Measurements from ENCODE around the gene PILRA. TPM values are rescaled to one million over a fixed set of nuclear protein-coding genes. Genes with fewer than 3 reads are reported as not detected.

The PILRA gene
- polyA plus RNA-seq, 1 of the 3 experiments (the other 2 are of a cell fraction) = 0.89 TPM

DNA sequence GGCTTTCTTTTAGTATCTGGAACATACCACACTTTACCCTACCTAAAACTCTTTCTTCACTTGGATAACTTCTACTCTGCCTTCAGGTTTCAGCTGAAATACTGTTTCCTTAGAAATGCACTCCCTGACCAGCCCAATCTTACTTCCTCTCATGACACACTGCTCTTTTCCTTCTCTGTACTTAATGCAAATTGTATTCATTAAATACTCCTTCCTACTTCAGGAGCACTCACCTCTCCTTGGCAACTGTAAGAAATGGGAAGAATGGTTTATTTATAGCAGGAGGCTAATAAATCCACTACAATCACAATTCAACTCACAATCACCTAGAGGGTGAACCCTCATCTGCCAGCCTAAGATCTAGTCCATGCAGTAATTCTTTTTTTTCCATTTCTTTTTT lies 40.1 kb downstream of the PILRA start:
- POLR2A ChIA-PET = no interaction called here
- H3K27ac ChIP-seq (ENCODE audit: low read depth in 2 of 2, low read length in 1 of 2) = no peak overlapping the region

DNA sequence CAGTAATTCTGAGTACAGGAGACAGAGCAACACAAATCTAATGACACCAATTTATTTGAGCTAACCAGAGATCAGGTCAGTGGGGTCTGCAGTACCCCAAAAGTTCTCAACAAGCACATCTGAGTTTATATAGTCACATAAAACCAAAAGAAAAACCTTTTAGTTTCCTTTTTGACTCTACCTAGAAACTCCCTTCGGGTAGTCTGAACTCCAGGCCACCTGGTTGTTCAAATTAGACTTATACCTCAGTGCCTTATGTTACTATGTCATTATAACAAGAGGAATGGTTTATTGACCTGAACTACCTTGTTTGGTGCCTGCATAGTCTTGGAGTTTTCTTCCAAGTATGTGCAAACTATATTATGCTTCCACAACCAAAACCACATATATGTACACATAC lies 40.6 kb downstream of the PILRA start:
- Histone ChIP-seq H2AFZ (ENCODE audit: low read depth) (no peak overlapping the region), H4K20me1 (ENCODE audit: insufficient read depth) (no peaks in the 10 kb centered on the region), H3K9me3 (no peaks in the 10 kb centered on the region), H3K27me3 (ENCODE audit: insufficient read depth) (no peaks in the 10 kb centered on the region), H3K9ac (no peak overlapping the region), H3K79me2 (ENCODE audit: insufficient read depth) (no peaks in the 10 kb centered on the region), H3K36me3 (replicated peaks in 1 of 2; ENCODE audit: control insufficient read depth in 1 of 2, insufficient read depth in 2 of 2, low read length in 1 of 2) (no peaks in the 10 kb centered on the region), H3K4me2 (no peak overlapping the region), H3K4me3 (ENCODE audit: low read depth in 2 of 2, low read length in 1 of 2) (no peak overlapping the region), H3K4me1 (ENCODE audit: control insufficient read depth in 1 of 2, insufficient read depth in 2 of 2, low read depth in 1 of 2, low read length in 1 of 2) (no peaks in the 10 kb centered on the region), H3F3A (replicated peaks; ENCODE audit: insufficient read depth) (no peaks in the 10 kb centered on the region), H3K9me2 (no peaks in the 10 kb centered on the region), H3K27ac (ENCODE audit: low read depth in 2 of 2, low read length in 1 of 2) (no peak overlapping the region)
- DNase-seq = no peak
- CTCF ChIA-PET = no interaction called here
- POLR2A ChIA-PET = no interaction called here
- WGBS (ENCODE audit: low lambda C conversion rate) = 63% methylated on average over 1 of the region's 1 CpG
- TF ChIP-seq GABPA (IDR thresholded peaks at IDR 0.05; ENCODE audit: low read depth) (no peak), EZH2phosphoT487 (IDR thresholded peaks at IDR 0.05; ENCODE audit: borderline replicate concordance, low read depth) (no peak), TAF1 (IDR thresholded peaks at IDR 0.05; ENCODE audit: borderline replicate concordance, low read depth, low read length) (no peak), JUND (IDR thresholded peaks at IDR 0.05) (no peak), FOXJ3 (CRISPR knock-in tag; IDR thresholded peaks at IDR 0.05) (no peak), MEF2A (IDR thresholded peaks at IDR 0.05; ENCODE audit: borderline replicate concordance, low read depth) (no peak), TEAD4 (IDR thresholded peaks at IDR 0.05; ENCODE audit: borderline replicate concordance, insufficient read depth) (no peak), RFX5 (IDR thresholded peaks at IDR 0.05; ENCODE audit: low read length) (no peak), MXI1 (IDR thresholded peaks at IDR 0.05; ENCODE audit: low read depth, low read length) (no peak)
- TF ChIP-seq, protein P1, sequence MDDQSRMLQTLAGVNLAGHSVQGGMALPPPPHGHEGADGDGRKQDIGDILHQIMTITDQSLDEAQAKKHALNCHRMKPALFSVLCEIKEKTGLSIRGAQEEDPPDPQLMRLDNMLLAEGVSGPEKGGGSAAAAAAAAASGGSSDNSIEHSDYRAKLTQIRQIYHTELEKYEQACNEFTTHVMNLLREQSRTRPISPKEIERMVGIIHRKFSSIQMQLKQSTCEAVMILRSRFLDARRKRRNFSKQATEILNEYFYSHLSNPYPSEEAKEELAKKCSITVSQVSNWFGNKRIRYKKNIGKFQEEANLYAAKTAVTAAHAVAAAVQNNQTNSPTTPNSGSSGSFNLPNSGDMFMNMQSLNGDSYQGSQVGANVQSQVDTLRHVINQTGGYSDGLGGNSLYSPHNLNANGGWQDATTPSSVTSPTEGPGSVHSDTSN (IDR thresholded peaks at IDR 0.05) = no peak
- TF ChIP-seq, protein P2, sequence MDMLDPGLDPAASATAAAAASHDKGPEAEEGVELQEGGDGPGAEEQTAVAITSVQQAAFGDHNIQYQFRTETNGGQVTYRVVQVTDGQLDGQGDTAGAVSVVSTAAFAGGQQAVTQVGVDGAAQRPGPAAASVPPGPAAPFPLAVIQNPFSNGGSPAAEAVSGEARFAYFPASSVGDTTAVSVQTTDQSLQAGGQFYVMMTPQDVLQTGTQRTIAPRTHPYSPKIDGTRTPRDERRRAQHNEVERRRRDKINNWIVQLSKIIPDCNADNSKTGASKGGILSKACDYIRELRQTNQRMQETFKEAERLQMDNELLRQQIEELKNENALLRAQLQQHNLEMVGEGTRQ (IDR thresholded peaks at IDR 0.05; ENCODE audit: borderline replicate concordance, low read depth, low read length) = no peak
- TF ChIP-seq, protein P3, sequence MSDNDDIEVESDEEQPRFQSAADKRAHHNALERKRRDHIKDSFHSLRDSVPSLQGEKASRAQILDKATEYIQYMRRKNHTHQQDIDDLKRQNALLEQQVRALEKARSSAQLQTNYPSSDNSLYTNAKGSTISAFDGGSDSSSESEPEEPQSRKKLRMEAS (IDR thresholded peaks at IDR 0.05; ENCODE audit: low read depth) = no peak
- TF ChIP-seq, protein P4, sequence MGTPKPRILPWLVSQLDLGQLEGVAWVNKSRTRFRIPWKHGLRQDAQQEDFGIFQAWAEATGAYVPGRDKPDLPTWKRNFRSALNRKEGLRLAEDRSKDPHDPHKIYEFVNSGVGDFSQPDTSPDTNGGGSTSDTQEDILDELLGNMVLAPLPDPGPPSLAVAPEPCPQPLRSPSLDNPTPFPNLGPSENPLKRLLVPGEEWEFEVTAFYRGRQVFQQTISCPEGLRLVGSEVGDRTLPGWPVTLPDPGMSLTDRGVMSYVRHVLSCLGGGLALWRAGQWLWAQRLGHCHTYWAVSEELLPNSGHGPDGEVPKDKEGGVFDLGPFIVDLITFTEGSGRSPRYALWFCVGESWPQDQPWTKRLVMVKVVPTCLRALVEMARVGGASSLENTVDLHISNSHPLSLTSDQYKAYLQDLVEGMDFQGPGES (IDR thresholded peaks at IDR 0.05; ENCODE audit: low read depth, low read length) = no peak
- TF ChIP-seq, protein P5, sequence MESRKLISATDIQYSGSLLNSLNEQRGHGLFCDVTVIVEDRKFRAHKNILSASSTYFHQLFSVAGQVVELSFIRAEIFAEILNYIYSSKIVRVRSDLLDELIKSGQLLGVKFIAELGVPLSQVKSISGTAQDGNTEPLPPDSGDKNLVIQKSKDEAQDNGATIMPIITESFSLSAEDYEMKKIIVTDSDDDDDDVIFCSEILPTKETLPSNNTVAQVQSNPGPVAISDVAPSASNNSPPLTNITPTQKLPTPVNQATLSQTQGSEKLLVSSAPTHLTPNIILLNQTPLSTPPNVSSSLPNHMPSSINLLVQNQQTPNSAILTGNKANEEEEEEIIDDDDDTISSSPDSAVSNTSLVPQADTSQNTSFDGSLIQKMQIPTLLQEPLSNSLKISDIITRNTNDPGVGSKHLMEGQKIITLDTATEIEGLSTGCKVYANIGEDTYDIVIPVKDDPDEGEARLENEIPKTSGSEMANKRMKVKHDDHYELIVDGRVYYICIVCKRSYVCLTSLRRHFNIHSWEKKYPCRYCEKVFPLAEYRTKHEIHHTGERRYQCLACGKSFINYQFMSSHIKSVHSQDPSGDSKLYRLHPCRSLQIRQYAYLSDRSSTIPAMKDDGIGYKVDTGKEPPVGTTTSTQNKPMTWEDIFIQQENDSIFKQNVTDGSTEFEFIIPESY (IDR thresholded peaks at IDR 0.05; ENCODE audit: borderline replicate concordance, low read depth) = no peak
- TF ChIP-seq, protein P6, sequence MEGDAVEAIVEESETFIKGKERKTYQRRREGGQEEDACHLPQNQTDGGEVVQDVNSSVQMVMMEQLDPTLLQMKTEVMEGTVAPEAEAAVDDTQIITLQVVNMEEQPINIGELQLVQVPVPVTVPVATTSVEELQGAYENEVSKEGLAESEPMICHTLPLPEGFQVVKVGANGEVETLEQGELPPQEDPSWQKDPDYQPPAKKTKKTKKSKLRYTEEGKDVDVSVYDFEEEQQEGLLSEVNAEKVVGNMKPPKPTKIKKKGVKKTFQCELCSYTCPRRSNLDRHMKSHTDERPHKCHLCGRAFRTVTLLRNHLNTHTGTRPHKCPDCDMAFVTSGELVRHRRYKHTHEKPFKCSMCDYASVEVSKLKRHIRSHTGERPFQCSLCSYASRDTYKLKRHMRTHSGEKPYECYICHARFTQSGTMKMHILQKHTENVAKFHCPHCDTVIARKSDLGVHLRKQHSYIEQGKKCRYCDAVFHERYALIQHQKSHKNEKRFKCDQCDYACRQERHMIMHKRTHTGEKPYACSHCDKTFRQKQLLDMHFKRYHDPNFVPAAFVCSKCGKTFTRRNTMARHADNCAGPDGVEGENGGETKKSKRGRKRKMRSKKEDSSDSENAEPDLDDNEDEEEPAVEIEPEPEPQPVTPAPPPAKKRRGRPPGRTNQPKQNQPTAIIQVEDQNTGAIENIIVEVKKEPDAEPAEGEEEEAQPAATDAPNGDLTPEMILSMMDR (IDR thresholded peaks at IDR 0.05) = no peak
- TF ChIP-seq, protein P7, sequence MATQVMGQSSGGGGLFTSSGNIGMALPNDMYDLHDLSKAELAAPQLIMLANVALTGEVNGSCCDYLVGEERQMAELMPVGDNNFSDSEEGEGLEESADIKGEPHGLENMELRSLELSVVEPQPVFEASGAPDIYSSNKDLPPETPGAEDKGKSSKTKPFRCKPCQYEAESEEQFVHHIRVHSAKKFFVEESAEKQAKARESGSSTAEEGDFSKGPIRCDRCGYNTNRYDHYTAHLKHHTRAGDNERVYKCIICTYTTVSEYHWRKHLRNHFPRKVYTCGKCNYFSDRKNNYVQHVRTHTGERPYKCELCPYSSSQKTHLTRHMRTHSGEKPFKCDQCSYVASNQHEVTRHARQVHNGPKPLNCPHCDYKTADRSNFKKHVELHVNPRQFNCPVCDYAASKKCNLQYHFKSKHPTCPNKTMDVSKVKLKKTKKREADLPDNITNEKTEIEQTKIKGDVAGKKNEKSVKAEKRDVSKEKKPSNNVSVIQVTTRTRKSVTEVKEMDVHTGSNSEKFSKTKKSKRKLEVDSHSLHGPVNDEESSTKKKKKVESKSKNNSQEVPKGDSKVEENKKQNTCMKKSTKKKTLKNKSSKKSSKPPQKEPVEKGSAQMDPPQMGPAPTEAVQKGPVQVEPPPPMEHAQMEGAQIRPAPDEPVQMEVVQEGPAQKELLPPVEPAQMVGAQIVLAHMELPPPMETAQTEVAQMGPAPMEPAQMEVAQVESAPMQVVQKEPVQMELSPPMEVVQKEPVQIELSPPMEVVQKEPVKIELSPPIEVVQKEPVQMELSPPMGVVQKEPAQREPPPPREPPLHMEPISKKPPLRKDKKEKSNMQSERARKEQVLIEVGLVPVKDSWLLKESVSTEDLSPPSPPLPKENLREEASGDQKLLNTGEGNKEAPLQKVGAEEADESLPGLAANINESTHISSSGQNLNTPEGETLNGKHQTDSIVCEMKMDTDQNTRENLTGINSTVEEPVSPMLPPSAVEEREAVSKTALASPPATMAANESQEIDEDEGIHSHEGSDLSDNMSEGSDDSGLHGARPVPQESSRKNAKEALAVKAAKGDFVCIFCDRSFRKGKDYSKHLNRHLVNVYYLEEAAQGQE (IDR thresholded peaks at IDR 0.05; ENCODE audit: low read depth, low read length) = no peak

More for the DNA sequence above, 40.1 kb downstream of the PILRA start:
- Histone ChIP-seq H3K9me3 (no peaks in the 10 kb centered on the region), H3K4me1 (ENCODE audit: control insufficient read depth in 1 of 2, insufficient read depth in 2 of 2, low read depth in 1 of 2, low read length in 1 of 2) (no peaks in the 10 kb centered on the region), H3K9me2 (no peaks in the 10 kb centered on the region), H3K4me2 (no peak overlapping the region), H3K4me3 (ENCODE audit: low read depth in 2 of 2, low read length in 1 of 2) (no peak overlapping the region), H3K27me3 (ENCODE audit: insufficient read depth) (no peaks in the 10 kb centered on the region), H3K79me2 (ENCODE audit: insufficient read depth) (no peaks in the 10 kb centered on the region), H3F3A (replicated peaks; ENCODE audit: insufficient read depth) (no peaks in the 10 kb centered on the region), H4K20me1 (ENCODE audit: insufficient read depth) (no peaks in the 10 kb centered on the region), H3K36me3 (replicated peaks in 1 of 2; ENCODE audit: control insufficient read depth in 1 of 2, insufficient read depth in 2 of 2, low read length in 1 of 2) (no peaks in the 10 kb centered on the region), H2AFZ (ENCODE audit: low read depth) (no peak overlapping the region), H3K9ac (no peak overlapping the region)
- CTCF ChIA-PET = interaction anchor here (0.6 to 1.3 kb wide), 2 partner anchors 10 to 153 kb away, joined by 3 read pairs; no protein-coding TSS in a partner anchor
- TF ChIP-seq RAD21 (IDR thresholded peaks at IDR 0.05; ENCODE audit: low read length) = no peak
- DNase-seq = no peak

Measured in SK-N-SH (cell line).